ENCODE measurements around the gene FZD8.

Gene FZD8

DNA sequence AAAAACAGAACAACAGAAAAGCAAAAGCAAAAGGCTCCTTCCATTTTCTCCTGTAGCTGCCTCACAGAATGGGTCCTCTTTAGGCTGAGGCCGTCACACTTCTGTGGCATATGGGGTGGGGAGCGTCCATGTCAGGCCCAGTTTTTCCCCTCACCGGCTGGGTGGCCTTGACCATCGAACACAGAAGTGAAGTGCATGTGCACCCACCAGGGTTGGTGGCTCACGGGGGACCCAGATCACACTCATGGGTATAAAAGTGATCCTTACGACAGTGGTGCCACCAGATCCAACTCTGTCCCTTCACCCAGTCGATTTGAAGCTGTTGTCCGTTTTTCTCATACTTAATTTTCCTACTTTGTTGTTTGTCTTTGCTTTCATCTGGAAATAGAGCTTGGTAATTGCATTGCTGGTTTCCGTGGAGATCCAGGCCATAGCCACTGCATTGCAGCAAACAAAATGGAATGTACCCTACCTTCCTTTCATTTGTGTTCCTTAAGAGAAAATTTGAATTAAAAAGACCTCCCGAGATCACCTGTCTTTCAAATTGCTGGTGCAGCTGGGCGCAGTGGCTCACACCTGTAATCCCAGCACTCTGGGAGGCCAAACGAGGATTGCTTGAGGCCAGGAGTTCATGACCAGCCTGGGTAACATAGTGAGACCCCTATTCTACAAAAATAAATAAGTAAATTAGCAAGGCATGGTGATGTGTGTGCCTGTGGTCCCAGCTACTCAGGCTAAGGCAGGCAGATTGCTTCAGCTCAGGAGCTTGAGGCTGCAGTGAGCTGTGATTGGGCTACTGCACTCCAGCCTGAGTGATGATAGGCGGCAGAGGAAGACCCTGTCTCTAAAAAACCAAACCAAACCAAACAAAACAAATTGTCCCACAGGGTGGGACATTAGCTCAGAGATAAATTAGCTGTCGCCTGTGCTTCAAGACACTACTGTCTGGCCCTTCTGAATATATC lies 47.7 kb downstream of the FZD8 start:
- Mint-ChIP-seq H3K9me3 (peaks cover 11% of the 10 kb centered on the region), H3K4me1 (no peaks in the 10 kb centered on the region), H3K27me3 (peaks cover 11% of the 10 kb centered on the region), H3K27ac (no peak overlapping the region), H3K36me3 (peaks cover 2% of the 10 kb centered on the region), H3K4me3 (no peak overlapping the region)

DNA sequence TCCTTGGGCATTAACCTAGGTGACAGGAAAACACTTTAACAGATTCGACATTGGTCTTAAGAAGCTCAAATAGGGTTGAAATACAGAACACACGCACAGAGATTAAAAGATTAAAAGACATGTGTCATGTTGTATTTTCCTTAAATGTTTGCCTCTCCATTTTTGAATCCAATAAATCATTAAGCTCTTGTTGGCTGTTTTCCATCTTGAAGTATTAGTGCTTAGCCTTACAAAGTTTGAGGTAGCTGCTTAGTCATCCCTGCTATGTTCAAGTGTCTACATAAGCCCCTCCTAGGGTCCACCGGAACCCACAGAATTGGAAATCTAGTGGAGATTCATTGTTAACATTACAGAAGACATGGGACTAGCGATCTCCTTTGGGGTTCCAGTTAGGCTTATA lies 49.7 kb downstream of the FZD8 start:
- peaks cover 11% of the 10 kb centered on the region for H3K9me3 Mint-ChIP-seq
- H3K27me3 Mint-ChIP-seq = peaks cover 13% of the 10 kb centered on the region
- no peaks in the 10 kb centered on the region for H3K4me1 Mint-ChIP-seq
- no peak overlapping the region for H3K27ac Mint-ChIP-seq
- H3K4me3 Mint-ChIP-seq = no peak overlapping the region
- peaks cover 2% of the 10 kb centered on the region for H3K36me3 Mint-ChIP-seq

DNA sequence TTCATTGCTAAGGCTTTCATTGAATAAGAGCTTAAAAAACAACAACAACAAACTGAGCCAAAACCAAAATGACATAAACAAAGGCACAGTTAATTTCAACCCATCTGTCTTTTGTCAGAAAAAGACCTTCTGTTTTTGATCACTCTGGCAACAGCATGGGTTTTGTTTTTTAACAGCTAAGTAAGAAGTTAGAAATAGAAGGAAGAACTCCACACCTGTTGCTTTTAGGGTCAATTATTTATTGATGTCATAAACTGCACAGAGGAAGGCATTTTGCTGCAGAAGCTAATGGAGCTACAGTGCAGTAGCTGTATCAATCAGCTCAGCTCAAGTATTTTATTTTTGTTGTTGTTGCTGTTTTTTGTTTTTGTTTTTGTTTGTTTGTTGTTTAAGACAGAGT lies 53.3 kb downstream of the FZD8 start:
- Mint-ChIP-seq H3K4me1 (peaks cover 4% of the 10 kb centered on the region), H3K27ac (no peak overlapping the region), H3K4me3 (no peak overlapping the region), H3K36me3 (peaks cover 2% of the 10 kb centered on the region), H3K27me3 (peaks cover 13% of the 10 kb centered on the region), H3K9me3 (peaks cover 11% of the 10 kb centered on the region)
